Panc1 (cell line): ENCODE measurements around the gene DLGAP1. TPM values are rescaled to one million over a fixed set of nuclear protein-coding genes. Genes with fewer than 3 reads are reported as not detected.

Experiments used
- ATAC-seq: fragments of 200-7000 bp; cut with Tn5 transposase; 2 replicates; pipeline ENCODE4 v1.9.1; 2020; ENCODE audit warnings: mild to moderate bottlenecking, moderate library complexity
- BruUV-seq: library from RNA; stranded (reverse); fragments of 400-500 nt; replicated peaks from 2 replicates; lab custom pipeline; 2021; lab: Mats Ljungman, UMichigan
- CTCF ChIA-PET: fragments of 300-600 bp; sonication (Branson Sonifier 250); formaldehyde crosslinking; loops from one replicate; lab custom pipeline; 2022; ENCODE audit warnings: antibody characterized with exemption; lab: Charles Lee
- POLR2A ChIA-PET: fragments of 300-600 bp; sonication (Branson Sonifier 250); formaldehyde crosslinking; loops from one replicate; lab custom pipeline; 2022; ENCODE audit warnings: antibody characterized with exemption; lab: Charles Lee
- DNase-seq: peaks from one replicate; pipeline ENCODE4 v3.0.0-alpha.2; 2010; ENCODE audit warnings: low read depth, low spot score
- H3K27ac ChIP-seq: 2 replicates; pipeline ENCODE4 v1.5.1; 2011; ENCODE audit warnings: mild to moderate bottlenecking, low read length, inconsistent platforms
- H3K27me3 ChIP-seq: fragments of 200-500 bp; sonication (Bioruptor generic); 2 replicates; pipeline ENCODE4 v1.6.0; 2014; ENCODE audit warnings: low read length, inconsistent platforms; ENCODE audit not compliant: control insufficient read depth, insufficient read depth
- H3K36me3 ChIP-seq: fragments of 200-500 bp; sonication (Bioruptor generic); 2 replicates; pipeline ENCODE4 v1.5.1; 2014; ENCODE audit warnings: inconsistent platforms, mild to moderate bottlenecking, low read length, moderate library complexity; ENCODE audit not compliant: control insufficient read depth, insufficient read depth
- H3K4me1 ChIP-seq: 2 replicates; pipeline ENCODE4 v1.5.1; 2011; ENCODE audit warnings: inconsistent platforms, mild to moderate bottlenecking, low read length, moderate library complexity; ENCODE audit not compliant: control insufficient read depth, insufficient read depth
- H3K4me3 ChIP-seq, 2 experiments: 2 replicates each; pipeline ENCODE4 v1.5.1; 2011 to 2012; ENCODE audit warnings: low read depth in 2 of 2, low read length in 2 of 2, mild to moderate bottlenecking in 2 of 2, inconsistent platforms in 1 of 2, moderate library complexity in 1 of 2
- H3K9me3 ChIP-seq: fragments of 200-500 bp; sonication (Bioruptor generic); 2 replicates; pipeline ENCODE4 v1.5.1; 2014; ENCODE audit warnings: low read depth, mild to moderate bottlenecking, inconsistent platforms, low read length, moderate library complexity; ENCODE audit not compliant: control insufficient read depth, insufficient read depth
- CTCF ChIP-seq: fragments of 450-650 bp; IDR thresholded peaks from 2 replicates; pipeline ENCODE4 v1.5.1; 2017; ENCODE audit warnings: mild to moderate bottlenecking
- POLR2AphosphoS5 ChIP-seq: IDR thresholded peaks from 2 replicates; pipeline ENCODE4 v1.6.1; 2012; ENCODE audit warnings: mild to moderate bottlenecking, low read depth, low read length, moderate library complexity
- REST ChIP-seq, 2 experiments: IDR thresholded peaks; 2 replicates each; pipeline ENCODE4 v1.6.1; 2011 to 2012; ENCODE audit warnings: low read depth in 2 of 2, control low read depth in 1 of 2, low read length in 1 of 2, mild to moderate bottlenecking in 1 of 2, moderate library complexity in 1 of 2; ENCODE audit not compliant: insufficient read depth in 1 of 2
- SIN3A ChIP-seq: IDR thresholded peaks from 2 replicates; pipeline ENCODE4 v1.6.1; 2012; ENCODE audit warnings: low read depth, mild to moderate bottlenecking, low read length, moderate library complexity, borderline replicate concordance; ENCODE audit not compliant: insufficient read depth
- TCF7L2 ChIP-seq: IDR thresholded peaks from 2 replicates; pipeline ENCODE4 v1.6.1; 2011; ENCODE audit warnings: mild to moderate bottlenecking, low read depth, low read length, inconsistent platforms
- in situ Hi-C: cut with HindIII; loops from 2 replicates; pipeline ENCODE4 v1.10.0; 2016; ENCODE audit warnings: low sequenced_read_pairs, low pct_unique_long_range_greater_than_20kb
- intact Hi-C: fragments of 100-400 bp; cut with micrococcal nuclease; formaldehyde crosslinking; loops from one replicate; pipeline ENCODE4 v1.10.0; 2022; ENCODE audit not compliant: unreplicated experiment
- total RNA-seq: library from RNA; stranded (reverse); gene quantifications from one replicate; pipeline ENCODE4 v1.2.1, GENCODE V29; 2021; ENCODE audit not compliant: unreplicated experiment

The DLGAP1 gene
- total RNA-seq, 1 experiment from 2014 or later, result 1.8 TPM

- DNase-seq (no peak), ATAC-seq (no peak)
- in situ Hi-C loops (no loop called here), intact Hi-C loops (loop anchor here (5.0 kb wide), 1 partner anchor 44 kb away; no protein-coding TSS in a partner anchor)
- H3K4me1 ChIP-seq, result no peaks in the 10 kb centered on the region
- no peak overlapping the region for H3K4me3 ChIP-seq
- BruUV-seq, result no TSS peak
- ChIA-PET CTCF (no interaction called here), POLR2A (no interaction called here)
- TF ChIP-seq SIN3A (no peak), POLR2AphosphoS5 (no peak), CTCF (no peak), REST (IDR thresholded peaks at IDR 0.05; ENCODE audit: insufficient read depth in 1 of 2, low read depth in 2 of 2, low read length in 1 of 2) (no peak), TCF7L2 (no peak)
- H3K9me3 ChIP-seq, result no peaks in the 10 kb centered on the region
- H3K27ac ChIP-seq, result no peak overlapping the region
- no peaks in the 10 kb centered on the region for H3K27me3 ChIP-seq
- no peaks in the 10 kb centered on the region for H3K36me3 ChIP-seq
Measured at GRCh38 chr18:4146797-4147196, 308.3 kb downstream of the DLGAP1 start.

GRCh38 chr18:4144201-4144600, 310.9 kb downstream of the DLGAP1 start:
- Histone ChIP-seq H3K27ac (no peak overlapping the region), H3K36me3 (no peaks in the 10 kb centered on the region), H3K4me1 (no peaks in the 10 kb centered on the region), H3K4me3 (no peak overlapping the region), H3K27me3 (no peaks in the 10 kb centered on the region), H3K9me3 (no peaks in the 10 kb centered on the region)
- ATAC-seq (no peak), DNase-seq (no peak)
- in situ Hi-C loops, result no loop called here
- intact Hi-C loops, result no loop called here
- CTCF ChIA-PET, result no interaction called here
- no TSS peak for BruUV-seq
- POLR2A ChIA-PET, result no interaction called here
- TF ChIP-seq TCF7L2 (no peak), CTCF (no peak; the same call in 1 of the 2 replicates), POLR2AphosphoS5 (no peak), SIN3A (no peak), REST (IDR thresholded peaks at IDR 0.05; ENCODE audit: insufficient read depth in 1 of 2, low read depth in 2 of 2, low read length in 1 of 2) (no peak)
